ENCODE data around the gene MRPL17.

Gene MRPL17

GRCh38 chr11:6655020-6655789 is 27.9 kb downstream of the MRPL17 start:
- H3K36me3 Mint-ChIP-seq (ENCODE audit: low read depth): no peaks in the 10 kb centered on the region
- no peaks in the 10 kb centered on the region for H3K9me3 Mint-ChIP-seq
- H3K4me1 Mint-ChIP-seq: peaks cover 10% of the 10 kb centered on the region
- no peak overlapping the region for H3K4me3 Mint-ChIP-seq
- TF ChIP-seq, protein P1, sequence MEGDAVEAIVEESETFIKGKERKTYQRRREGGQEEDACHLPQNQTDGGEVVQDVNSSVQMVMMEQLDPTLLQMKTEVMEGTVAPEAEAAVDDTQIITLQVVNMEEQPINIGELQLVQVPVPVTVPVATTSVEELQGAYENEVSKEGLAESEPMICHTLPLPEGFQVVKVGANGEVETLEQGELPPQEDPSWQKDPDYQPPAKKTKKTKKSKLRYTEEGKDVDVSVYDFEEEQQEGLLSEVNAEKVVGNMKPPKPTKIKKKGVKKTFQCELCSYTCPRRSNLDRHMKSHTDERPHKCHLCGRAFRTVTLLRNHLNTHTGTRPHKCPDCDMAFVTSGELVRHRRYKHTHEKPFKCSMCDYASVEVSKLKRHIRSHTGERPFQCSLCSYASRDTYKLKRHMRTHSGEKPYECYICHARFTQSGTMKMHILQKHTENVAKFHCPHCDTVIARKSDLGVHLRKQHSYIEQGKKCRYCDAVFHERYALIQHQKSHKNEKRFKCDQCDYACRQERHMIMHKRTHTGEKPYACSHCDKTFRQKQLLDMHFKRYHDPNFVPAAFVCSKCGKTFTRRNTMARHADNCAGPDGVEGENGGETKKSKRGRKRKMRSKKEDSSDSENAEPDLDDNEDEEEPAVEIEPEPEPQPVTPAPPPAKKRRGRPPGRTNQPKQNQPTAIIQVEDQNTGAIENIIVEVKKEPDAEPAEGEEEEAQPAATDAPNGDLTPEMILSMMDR (IDR thresholded peaks at IDR 0.05; ENCODE audit: unreplicated experiment in 3 of 3): no peak
- peaks cover 4% of the 10 kb centered on the region for H3K27me3 Mint-ChIP-seq (ENCODE audit: low read depth)
- H3K27ac Mint-ChIP-seq: no peak overlapping the region

DNA sequence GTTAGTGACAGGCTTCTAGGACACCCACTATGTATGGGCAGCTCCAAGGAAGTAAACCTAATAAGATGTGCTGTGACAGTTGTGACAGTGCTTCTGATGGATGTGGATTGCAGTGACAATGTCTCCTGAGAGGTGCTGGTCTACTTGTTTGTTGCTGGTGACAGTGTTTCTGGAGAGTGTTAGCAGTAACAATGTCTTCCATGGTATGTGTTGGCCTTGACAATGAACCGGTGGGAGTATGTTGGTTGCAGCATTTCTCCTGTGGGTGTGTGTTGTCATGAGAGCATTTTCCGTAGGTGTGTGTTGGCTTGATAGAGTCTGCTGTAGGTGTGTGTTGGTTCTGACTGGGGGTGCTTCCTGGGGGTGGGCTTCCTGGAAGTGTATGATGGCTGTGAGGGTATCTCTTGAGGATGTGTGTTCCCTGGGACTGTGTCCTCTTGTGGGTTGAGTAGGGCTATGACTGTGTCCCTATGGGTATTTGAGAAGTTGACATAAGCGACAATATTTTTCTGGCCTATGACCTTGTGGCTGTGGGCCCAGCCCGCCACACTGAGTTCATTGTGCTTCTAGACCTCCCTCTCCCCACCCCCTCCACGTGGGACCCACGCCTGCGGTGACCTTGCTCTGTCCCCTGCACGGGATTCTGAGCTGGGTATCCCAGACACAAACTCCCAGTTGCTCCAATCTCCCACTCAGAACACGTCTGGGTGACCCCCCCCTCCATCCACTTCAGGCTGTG is 28.7 kb downstream of the MRPL17 start:
- Mint-ChIP-seq H3K4me3 (no peak overlapping the region), H3K27ac (no peak overlapping the region), H3K9me3 (no peaks in the 10 kb centered on the region), H3K4me1 (peaks cover 10% of the 10 kb centered on the region), H3K27me3 (ENCODE audit: low read depth) (peaks cover 4% of the 10 kb centered on the region), H3K36me3 (ENCODE audit: low read depth) (no peaks in the 10 kb centered on the region)
- TF ChIP-seq, protein P1 (IDR thresholded peaks at IDR 0.05; ENCODE audit: unreplicated experiment in 3 of 3): no peak

- H3K27me3 Mint-ChIP-seq (ENCODE audit: low read depth): peaks cover 4% of the 10 kb centered on the region
- no peaks in the 10 kb centered on the region for H3K9me3 Mint-ChIP-seq
- peaks cover 10% of the 10 kb centered on the region for H3K4me1 Mint-ChIP-seq
- no peak overlapping the region for H3K4me3 Mint-ChIP-seq
- no peak overlapping the region for H3K27ac Mint-ChIP-seq
- TF ChIP-seq, protein P1 (IDR thresholded peaks at IDR 0.05; ENCODE audit: unreplicated experiment in 3 of 3): no peak
- no peaks in the 10 kb centered on the region for H3K36me3 Mint-ChIP-seq (ENCODE audit: low read depth)
These were observed 29.5 kb downstream of the MRPL17 start for GRCh38 chr11:6653656-6654055.

GRCh38 chr11:6653097-6653496 is 30.0 kb downstream of the MRPL17 start:
- Mint-ChIP-seq H3K36me3 (ENCODE audit: low read depth) (no peaks in the 10 kb centered on the region), H3K9me3 (no peaks in the 10 kb centered on the region), H3K4me3 (no peak overlapping the region), H3K27ac (no peak overlapping the region), H3K4me1 (peaks cover 10% of the 10 kb centered on the region), H3K27me3 (ENCODE audit: low read depth) (peaks cover 4% of the 10 kb centered on the region)
- TF ChIP-seq, protein P1 (IDR thresholded peaks at IDR 0.05; ENCODE audit: unreplicated experiment in 3 of 3): no peak

GRCh38 chr11:6652182-6652581 is 31.0 kb downstream of the MRPL17 start:
- no peaks in the 10 kb centered on the region for H3K9me3 Mint-ChIP-seq
- peaks cover 9% of the 10 kb centered on the region for H3K4me1 Mint-ChIP-seq
- H3K36me3 Mint-ChIP-seq (ENCODE audit: low read depth): no peaks in the 10 kb centered on the region
- no peak overlapping the region for H3K4me3 Mint-ChIP-seq
- peaks cover 4% of the 10 kb centered on the region for H3K27me3 Mint-ChIP-seq (ENCODE audit: low read depth)
- H3K27ac Mint-ChIP-seq: no peak overlapping the region
- TF ChIP-seq, protein P1 (IDR thresholded peaks at IDR 0.05; ENCODE audit: unreplicated experiment in 3 of 3): no peak
